ENCODE results near the gene TSC2.
A peak's percentile ranks its signal among the peaks of the same experiment; 100 is the strongest.

TSC2 gene

DNA sequence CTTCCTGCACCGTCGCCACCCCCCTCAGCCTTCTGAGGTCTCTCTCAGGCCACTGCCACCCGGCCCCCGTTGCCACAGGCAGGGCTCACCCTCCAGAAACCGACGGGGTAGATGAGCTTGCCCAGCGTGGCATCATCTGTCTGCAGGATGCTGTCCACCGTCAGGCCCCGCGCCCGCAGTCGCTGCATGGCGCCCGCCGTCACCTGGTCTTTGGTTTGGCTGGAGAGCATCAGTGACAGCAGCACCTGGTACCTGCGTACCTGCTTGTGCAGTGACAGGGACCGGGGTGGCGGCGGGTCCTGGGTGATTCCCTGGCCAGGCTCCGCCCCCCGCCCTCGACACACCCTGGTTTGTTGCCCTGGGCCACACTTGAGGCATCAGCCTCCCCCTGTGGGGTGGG lies 3.2 kb upstream of the TSC2 start:
- no peak for DNase-seq

DNA sequence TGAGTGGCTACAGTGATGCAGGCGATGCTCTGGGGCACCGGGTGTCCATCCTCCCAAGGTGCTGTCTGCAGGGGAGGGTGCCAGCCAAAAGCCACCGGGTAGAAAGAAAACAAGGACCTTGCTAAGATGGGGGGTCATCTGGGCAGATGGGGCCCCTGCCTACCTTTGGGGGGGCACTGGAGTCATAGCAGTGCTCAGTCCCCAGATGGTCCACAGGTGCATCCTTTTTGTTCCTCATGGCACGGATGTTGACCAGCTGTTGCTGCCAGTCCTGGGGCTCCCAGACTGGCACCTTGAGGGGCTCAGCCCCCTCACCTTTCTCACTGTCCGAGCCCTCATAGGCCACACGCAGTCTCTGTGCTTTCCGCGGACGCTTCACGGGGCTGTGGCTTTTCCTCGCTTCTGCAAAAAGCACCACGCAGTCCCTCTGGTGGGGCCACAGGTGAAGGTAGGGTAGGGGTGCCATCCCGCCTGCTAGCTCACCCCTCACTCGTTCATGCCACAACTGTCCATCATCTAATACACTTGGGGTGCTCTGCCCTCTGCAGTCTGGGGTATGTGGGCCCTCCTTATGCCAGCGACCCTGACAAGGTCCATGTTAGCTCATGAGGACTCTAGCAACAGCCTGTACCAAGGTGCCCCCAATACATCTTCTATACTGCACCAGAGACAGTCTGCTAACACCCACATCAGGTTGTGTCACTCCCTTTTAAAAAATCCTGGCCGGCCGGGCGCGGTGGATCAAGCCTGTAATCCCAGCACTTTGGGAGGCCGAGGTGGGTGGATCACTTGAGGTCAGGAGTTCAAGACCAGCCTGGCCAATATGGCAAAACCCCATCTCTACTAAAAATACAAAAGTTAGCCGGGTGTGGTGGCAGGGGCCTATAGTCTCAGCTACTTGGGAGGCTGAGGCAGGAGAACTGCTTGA lies 1.6 kb upstream of the TSC2 start:
- DNase-seq, result no peak

DNA sequence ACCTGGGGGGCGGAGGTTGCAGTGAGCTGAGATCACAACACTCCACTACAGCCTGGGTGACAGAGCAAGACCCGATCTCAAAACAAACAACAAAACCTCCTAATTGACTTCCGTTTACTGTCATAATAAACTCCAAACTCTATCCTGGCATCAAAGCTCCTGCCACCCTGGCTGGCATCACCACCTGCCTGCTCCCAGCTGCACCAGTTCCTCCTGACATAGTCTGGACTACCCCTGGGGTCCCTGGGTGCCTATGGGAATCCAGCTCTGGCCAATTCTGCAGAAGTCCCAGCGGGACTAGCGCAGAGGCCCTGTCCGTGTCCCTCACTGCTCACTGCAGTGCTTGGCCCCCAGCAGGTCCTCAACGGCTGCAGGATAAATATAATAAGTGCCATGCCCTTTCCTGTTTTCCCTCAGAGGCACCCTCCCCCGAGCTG lies 874 bp upstream of the TSC2 start:
- no peak for DNase-seq

DNA sequence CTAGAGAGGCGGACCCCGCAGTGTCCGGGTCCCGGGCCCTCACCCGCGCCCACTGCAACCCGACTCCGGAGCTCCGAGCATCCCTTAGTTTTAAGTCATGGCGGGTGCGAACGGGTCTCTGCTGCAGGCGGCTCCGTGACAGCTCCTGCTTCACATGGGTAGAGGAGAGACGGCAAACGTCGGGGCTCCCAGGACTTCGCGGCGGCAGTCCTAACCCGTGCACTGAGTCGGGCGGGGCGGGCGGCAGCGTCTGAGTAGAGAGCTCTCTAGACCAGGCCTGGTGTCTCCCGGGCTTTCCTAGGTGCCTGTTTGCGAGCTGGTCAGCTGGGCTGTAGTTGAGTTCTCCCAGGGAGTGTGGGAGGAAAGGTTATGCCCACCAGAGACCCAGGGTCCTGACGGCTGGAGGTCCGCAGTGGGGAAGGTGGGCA lies 345 bp downstream of the TSC2 start:
- DNase-seq, result no peak

DNA sequence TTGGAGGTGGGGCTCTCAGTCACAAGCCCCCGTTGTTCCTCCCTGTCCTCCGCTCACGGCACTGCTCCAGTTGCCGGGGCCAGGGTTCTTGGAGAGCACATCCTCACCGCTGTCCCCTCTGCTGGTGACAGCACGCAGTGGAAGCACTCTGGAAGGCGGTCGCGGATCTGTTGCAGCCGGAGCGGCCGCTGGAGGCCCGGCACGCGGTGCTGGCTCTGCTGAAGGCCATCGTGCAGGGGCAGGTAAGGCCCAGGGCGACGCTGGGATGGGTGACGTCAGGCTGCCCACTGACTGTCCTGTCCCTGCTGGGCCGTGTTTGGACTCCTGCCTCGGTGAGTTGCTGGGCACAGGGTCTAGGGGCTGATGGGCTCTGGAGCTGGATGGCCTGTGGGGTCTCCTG lies 5.4 kb downstream of the TSC2 start:
- no peak for DNase-seq

DNA sequence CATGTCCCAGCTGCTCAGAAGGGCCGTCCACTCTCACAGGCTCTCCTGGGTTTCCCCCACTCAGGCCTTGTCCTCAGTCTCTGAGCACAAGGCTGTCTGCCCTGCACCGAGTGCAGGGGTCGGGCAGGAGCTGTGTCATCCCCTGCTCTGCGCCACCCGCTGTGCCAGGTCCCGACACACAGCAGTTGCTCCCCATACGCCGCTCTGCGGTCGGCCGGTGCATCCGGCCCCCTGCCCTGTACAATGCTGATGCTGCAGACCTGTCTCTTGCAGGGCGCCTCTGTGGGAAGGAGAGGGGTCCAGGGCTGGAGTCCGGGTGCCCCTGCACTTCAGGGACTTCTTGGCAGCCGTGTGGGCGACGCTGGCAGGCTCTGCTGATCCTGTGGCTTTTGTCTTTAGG lies 6.1 kb downstream of the TSC2 start:
- no peak for DNase-seq

DNA sequence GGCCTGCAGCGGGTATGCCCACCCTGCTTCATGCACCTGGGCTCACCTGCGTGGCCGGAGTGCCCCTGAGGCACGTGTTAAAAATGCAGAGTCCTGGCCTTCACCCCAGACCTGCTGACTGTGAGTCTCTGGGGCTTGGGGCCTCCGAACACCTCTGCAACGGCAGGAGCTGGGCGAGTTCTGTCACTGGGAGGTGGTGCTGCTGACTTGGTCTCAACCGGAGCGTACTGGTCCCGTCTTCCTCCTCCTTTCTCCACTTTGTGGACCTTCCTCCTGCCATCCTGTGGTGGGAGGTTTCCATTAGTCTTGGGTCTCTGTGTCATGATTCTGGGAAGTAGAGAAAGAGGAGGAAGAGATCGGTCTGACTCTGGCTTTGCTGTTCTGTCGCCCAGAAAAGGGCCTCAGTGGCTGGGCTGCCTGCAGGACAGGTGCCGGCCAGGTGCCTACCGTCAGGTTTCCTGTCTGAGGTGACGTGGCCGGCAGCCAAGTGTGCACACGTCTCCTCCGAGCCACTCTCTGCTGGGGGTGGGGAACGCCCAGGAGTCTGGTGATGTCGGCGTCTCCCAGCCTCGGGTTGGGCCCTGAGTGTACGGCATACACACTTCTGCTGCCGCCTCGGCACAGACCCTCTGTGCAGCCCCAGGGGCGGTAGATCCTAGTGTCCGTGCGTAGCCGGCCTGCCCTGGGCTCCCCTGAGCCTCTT lies 6.9 kb downstream of the TSC2 start:
- DNase-seq, result peak; percentile 84

DNA sequence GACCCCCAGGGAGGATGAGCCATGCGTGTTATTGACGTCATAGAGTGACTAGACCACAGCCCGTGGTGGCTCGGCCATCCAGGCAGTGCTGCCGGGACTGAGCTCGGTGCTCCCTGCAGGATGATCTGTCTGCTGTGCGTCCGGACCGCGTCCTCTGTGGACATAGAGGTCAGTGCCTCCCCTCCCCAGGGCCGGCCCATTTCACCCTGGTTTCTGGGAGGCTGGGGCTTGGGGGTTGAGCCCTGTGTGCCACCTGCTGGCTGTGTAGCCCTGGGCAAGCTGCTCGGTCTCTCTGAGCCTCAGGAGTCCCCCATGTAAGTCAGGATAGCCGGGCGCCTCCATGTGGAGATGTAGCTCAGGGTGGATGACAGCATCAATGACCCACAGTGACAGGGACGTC lies 8.3 kb downstream of the TSC2 start:
- DNase-seq, result no peak

DNA sequence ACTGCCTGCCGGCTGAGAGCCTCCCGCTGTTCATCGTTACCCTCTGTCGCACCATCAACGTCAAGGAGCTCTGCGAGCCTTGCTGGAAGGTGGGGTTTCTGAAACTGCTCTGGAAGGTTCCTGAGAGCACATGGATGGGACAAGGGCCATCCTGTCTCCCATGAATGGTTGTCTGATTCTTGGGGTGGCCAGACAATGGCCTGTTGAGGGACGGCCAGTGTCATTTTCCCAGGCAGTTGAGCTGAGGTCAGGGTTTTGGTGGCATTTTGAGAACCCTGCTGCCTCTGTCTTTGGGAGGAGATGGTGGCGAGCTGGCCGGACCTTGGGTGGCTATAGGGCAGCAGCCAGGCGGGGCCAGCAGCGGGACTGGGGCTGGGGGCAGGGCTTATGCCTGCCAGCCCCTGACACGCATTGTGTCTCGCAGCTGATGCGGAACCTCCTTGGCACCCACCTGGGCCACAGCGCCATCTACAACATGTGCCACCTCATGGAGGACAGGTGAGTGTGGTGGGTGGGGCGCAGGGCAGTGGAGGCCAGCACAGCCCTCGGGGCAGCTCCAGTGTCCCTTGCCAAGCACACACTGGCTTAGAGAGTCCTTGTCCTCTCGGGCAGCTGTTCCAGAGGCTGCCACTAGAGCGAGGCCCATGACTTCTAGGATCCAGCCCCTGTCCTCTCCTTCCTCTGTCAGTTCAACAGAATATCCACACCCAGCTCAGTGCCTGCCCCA lies 9.1 kb downstream of the TSC2 start:
- peak; percentile 82 for DNase-seq

DNA sequence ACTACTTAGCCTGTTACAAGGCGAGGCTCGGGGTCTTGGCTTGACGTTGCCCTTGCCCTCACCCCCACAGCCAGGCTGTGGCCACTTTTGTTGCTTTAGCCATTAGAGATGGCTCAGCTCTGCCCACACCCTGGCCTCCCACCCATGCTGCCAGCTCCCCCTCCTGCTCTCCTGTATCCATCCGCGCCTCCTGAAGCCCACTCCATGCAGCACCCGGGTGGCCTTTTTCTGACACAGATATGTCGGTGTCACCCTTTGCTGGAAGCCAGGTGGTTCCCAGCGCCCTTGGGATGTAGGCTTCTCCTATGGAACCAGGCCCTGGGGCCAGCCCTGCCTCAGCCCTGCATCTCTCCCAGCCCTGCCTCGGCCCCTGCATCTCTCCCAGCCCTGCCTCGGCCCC lies 9.7 kb downstream of the TSC2 start:
- no peak for DNase-seq

DNA sequence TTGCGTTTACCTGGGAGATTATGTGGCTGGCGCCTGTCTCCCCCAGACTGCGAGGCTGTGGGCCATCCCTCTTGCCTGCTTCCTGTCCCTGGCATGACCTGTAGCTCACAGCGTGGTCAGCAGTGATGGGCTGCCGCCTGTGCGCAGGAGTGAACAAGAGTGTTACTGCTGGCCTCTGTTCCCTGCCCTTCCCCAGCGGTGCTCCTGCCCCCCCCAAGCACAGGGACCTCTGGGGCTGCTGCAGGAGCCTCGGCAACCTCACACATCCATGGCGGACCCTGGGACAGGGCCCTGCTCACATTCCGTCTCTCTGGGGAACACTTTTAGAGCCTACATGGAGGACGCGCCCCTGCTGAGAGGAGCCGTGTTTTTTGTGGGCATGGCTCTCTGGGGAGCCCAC lies 10.6 kb downstream of the TSC2 start:
- DNase-seq, result no peak

DNA sequence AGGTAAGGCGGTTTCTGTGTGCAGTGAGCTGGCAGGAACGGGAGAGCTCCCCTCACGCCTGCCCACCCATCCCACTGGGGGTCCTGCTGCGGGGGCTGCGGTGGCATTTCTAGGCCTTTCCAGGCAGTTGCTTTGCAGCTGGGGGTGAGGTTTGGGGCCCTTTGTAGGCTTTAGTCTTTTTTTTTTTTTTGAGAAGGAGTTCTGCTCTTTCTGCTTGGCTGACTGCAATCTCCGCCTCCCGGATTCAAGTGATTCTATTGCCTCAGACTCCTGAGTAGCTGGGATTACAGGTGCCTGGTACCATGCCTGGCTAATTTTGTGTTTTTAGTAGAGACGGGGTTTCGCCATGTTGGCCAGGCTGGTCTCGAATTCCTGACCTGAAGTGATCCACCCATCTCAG lies 11.1 kb downstream of the TSC2 start:
- peak; percentile 77 for DNase-seq

DNA sequence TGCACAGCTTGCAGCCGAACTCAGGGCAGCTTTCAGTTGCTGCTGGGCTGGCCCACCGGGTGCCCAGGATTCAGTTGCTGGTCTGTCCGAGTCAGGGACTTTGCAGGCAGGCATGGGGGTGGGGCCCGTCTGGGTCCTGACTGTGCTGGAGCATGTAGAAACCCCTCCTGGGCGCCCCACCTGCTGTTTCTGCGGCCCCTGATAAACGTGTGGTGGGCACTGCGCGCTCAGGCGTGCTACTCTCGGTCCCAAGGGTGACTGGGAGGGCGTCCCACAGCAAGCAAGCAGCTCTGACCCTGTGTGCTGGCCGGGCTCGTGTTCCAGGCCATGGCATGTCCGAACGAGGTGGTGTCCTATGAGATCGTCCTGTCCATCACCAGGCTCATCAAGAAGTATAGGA lies 12.6 kb downstream of the TSC2 start:
- no peak for DNase-seq

DNA sequence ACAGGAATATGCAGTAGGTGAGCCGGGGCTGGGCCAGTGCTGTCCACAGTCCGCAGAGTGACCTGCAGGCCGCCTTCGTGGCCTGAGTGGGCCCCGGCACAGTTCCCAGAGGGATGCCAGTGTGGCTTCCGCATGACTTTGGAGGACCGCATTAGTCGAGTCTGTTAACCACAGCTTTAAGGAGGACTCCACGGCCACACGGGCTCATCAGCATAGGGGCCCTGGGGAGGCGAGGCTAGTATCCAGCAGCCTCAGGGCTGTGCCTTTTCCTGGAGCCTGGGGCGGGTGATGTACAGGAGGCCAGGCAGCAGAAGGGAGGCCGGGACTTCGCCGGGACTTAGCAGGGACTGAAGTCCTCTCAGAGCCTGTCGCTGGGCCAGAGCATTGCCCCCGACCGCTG lies 13.2 kb downstream of the TSC2 start:
- no peak for DNase-seq

DNA sequence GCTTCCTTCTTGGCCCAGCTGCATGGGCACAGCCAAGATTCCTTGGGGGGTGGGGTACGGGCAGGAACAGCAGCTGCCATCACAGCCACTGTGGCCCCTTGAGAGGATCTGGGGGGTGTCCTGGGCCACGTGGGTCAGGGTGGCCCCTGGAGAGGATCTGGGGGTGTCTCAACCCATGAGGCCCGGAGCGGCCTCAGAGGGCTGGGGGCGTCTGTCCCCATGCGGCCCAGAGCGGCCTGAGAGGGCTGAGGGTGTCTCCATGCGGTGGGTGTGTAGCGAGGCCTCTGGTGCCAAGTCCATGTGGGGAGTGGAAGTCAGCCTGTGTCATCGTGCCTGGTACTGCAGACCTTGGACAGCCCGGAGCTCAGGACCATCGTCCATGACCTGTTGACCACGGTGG lies 13.7 kb downstream of the TSC2 start:
- DNase-seq, result no peak

DNA sequence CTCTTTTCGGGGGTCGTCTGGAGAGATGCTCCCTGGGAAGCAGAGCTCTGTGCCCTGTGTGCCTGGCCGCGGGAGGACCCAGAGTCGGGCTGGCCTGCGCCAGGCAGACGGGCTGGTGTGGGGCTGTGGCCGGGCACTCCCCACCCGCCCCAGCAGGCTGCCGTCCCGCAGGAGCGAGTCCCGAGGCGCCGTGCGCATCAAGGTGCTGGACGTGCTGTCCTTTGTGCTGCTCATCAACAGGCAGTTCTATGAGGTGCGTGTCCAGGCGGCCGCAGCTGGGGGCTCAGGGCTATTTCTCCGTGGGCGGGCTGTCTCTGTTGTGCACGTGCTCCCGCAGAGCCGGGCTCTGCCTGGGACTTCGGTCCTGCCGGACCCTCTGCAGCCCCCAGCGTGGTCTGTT lies 15.0 kb downstream of the TSC2 start:
- no peak for DNase-seq

DNA sequence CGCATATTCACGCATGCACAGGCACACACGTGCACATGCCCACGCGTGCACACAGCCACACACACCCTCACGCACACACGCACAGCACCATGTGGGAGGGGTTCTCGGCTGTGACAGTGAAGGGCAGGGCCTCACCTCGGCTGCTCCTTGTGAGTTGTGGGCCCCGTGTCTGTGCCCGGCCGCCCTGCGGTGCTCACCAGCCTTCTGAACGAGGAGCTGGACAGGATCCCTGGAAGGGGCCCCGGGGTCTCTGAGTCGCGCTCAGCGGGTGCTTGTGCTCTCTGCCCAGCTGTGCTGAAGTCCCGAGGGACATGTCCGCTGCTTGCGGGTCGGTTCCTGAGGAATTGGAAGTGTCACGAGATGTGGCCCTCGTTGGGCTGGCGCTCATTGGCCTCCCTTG lies 16.1 kb downstream of the TSC2 start:
- DNase-seq, result no peak

DNA sequence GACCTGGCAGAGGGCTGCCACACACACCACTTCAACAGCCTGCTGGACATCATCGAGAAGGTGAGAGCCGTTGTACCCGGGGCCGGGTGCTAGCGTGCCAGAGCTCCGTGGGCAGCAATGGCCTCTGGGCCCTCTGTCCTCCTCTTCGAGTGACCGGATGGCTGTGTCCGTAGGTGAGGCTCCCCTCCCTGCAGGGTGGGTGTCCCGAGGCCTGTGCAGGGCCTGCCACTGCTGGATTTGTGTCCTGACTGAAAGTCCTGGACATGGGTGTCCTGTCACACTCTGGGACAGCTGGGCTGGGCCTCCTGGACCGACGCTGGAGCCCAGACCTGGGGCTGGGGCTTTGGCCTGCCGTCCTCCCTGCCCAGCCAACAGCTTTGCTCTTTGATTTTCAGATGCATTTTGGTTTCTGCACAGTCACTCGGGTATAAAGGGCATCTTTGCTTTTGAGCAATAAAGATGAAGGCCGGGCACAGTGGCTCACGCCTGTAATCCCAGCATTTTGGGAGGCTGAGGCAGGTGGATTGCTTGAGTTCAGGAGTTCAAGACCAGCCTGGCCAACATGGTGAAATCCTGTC lies 16.7 kb downstream of the TSC2 start:
- DNase-seq, result no peak

DNA sequence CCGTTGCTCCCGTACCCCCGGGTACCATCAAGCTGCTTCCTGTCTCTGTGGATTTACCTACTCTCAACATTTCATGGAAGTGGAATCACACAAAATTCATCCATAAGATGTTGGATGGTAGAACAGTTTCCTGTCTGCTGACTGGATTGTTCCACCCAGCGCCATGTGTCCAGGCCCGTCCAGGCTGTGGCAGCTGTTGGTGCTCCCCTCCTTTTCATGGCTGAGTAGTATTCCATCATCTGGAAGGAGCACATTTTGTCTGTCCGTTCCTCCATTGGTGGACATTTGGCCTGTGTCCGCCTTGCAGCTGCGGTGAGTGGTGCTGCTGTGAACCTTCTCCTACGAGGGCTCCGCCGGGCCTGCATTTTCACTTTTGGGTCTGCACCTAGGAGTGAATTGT lies 18.4 kb downstream of the TSC2 start:
- no peak for DNase-seq

DNA sequence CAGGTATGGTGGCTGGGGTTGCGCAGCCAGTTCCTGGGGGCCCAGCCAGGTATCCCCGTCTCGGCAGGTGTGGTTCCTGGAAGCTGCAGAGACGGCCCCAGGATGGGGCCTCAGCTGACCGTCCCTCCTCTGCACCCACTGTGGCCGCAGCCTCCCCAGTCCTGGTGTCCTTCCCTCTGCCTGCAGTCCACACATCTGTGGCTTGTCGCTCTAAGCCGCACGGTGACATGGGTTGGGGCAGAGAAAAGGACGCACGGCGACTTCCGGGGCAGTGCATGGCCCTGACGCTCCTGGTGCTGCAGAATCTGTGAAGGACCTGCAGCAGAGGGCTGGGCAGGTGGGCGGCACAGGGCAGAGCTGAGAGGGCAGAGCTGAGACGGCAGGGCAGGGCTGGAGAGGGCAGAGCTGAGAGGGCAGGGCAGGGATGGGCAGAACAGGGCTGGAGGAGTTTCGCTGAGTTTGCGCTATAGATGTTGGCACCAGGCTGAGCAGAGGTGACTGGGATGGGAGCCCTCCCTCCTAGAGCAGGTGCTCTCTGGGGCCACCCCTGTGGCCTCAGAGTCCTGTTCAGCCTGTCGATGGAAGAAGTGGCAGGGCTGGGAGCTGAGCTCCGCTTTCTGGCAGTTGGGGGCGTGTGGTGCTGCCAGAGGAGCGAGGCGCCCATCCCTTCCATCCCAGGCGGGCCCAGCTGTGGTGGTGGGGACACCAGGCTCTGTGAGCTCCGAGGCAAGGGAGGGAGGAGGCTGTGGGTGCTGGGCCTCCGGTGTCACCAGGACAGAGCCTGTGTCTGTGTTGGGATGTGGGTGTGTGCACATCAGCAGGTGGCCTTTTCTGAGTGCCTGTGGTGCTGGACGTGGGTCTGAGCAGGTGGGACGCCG lies 23.0 kb downstream of the TSC2 start:
- DNase-seq, result no peak

DNA sequence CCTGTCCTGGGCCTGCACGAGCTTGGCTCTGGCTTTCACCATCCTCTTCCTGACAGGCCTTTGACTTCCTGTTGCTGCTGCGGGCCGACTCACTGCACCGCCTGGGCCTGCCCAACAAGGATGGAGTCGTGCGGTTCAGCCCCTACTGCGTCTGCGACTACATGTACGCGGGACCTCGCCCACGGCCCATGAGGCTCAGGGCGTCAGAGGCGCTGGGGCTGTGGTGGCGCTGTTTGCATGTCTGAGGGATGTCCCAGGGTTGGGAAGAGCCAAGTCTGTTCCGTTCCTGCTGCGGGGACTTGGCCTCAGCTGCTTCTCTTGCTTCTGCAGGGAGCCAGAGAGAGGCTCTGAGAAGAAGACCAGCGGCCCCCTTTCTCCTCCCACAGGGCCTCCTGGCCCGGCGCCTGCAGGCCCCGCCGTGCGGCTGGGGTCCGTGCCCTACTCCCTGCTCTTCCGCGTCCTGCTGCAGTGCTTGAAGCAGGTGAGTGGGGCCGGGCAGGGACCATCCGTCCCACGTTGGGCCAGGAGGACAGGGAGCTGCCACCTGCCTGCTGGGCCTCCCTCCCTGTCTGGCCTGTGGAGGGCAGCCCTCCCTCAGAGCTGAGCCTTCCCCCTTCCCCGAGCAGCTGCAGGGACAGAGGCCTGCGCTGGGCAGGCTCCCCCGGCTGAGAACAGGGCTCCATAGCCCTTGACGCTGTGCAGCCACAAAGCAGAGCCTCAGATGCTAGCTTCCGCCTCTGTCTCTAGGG lies 23.8 kb downstream of the TSC2 start:
- no peak for DNase-seq

DNA sequence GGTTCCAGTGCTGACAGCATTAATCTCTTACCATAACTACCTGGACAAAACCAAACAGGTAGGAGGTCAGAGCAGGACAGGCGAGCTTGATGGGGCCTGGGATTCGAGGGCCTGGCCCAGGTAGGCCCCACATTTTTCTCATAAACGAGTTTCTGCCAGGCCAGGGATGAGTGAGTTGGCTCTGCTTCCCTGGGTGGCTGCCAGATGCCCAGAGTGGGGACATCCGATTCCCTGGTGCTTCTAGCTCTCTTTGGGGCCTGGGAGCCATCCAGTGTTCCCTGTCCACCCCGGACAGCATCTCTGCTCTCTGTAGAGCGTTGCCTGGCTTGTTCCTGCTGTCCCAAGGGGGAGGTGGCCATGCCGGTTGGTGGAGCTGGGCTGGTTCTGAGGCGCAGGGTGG lies 25.1 kb downstream of the TSC2 start:
- no peak for DNase-seq
